ENCODE results near the gene CTRB1.
A peak's percentile ranks its signal among the peaks of the same experiment; 100 is the strongest.

The CTRB1 gene

DNA sequence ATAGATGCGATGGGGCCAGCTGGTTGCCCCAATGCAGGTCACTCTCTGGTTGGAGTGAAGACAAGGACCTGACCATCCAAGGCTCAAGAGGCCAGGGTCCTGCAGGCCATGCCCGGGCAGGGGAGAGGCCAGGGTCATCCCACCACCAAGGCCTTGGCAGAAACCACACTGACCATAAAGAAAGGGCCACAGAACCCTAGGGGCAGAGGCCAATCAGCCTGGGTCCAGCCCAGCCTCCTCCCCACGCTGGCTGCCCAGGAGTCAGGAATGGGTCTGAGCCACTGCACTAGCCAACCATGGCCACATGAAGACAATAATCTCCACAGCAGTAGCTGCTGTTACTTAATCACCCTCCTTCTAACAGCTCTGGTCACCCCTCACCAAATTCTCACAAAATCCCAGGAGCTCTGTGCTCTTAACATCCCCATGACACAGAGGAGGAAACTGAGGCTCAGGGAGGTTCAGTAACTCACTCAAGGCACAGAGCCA is 42.8 kb downstream of the CTRB1 start:
- Histone ChIP-seq H3K9me3 (no peaks in the 10 kb centered on the region), H3K4me1 (peaks cover 34% of the 10 kb centered on the region), H3K27me3 (no peaks in the 10 kb centered on the region), H3K4me3 (ENCODE audit: low read depth, low read length) (no peak overlapping the region), H3K36me3 (no peaks in the 10 kb centered on the region)
- DNase-seq = no peak
- TF ChIP-seq, protein P1, sequence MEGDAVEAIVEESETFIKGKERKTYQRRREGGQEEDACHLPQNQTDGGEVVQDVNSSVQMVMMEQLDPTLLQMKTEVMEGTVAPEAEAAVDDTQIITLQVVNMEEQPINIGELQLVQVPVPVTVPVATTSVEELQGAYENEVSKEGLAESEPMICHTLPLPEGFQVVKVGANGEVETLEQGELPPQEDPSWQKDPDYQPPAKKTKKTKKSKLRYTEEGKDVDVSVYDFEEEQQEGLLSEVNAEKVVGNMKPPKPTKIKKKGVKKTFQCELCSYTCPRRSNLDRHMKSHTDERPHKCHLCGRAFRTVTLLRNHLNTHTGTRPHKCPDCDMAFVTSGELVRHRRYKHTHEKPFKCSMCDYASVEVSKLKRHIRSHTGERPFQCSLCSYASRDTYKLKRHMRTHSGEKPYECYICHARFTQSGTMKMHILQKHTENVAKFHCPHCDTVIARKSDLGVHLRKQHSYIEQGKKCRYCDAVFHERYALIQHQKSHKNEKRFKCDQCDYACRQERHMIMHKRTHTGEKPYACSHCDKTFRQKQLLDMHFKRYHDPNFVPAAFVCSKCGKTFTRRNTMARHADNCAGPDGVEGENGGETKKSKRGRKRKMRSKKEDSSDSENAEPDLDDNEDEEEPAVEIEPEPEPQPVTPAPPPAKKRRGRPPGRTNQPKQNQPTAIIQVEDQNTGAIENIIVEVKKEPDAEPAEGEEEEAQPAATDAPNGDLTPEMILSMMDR (IDR thresholded peaks at IDR 0.05; ENCODE audit: low read depth, low read length) = no peak

DNA sequence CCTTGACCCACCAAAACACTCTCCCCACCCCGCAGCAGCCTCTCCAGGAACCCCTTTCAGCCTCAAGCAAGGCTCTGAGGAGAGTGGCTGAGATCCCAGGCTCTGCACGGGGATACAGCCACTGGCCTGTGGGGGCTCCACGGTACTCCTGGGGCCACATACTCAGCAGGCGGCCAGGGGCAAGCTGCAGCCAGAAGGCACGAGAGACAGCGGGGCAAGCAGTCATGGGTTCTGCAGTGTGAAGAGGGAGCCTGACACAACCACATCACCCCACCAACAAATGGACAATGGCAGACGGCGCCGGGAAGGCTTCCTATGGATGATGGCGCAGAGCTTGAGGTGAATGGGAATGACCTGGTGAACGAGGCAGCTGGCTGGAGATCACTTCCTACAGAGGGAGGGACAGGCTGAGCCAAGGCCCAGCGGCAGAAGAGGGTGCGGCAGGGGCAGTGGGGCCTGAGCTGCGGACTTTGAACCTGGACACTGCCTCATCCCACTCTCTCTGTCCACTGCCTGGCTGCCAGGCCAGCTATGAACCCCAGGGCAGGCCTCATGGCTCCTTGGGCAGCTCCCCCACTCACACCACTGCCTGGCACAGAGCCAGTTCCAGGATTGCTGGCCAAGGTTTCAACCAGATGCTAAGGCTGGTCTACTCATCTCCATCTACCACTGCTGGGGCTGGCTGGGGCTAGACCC is 43.5 kb downstream of the CTRB1 start:
- H3K36me3 ChIP-seq = no peaks in the 10 kb centered on the region
- peaks cover 29% of the 10 kb centered on the region for H3K4me1 ChIP-seq
- TF ChIP-seq, protein P1 (IDR thresholded peaks at IDR 0.05; ENCODE audit: low read depth, low read length) = no peak
- no peak overlapping the region for H3K4me3 ChIP-seq (ENCODE audit: low read depth, low read length)
- no peak for DNase-seq
- H3K27me3 ChIP-seq = no peaks in the 10 kb centered on the region
- H3K9me3 ChIP-seq = no peaks in the 10 kb centered on the region

DNA sequence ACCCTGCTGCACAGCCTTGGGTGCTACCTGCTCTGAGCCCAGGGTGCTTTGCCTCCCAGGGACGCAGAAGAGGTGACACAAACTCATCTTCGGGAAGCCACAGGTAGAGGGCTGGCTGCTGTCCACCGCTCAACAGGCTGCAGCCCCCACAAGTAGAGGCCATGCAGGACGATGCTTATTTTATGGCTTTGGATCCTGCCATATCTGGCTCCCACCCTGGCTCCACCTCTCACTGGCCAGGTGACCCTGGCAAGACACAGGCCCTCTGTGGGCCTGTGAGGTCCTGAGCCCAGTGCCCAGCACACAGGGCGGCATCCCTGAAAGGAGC is 44.0 kb downstream of the CTRB1 start:
- TF ChIP-seq, protein P1 (IDR thresholded peaks at IDR 0.05; ENCODE audit: low read depth, low read length) = no peak
- no peaks in the 10 kb centered on the region for H3K9me3 ChIP-seq
- H3K36me3 ChIP-seq = no peaks in the 10 kb centered on the region

DNA sequence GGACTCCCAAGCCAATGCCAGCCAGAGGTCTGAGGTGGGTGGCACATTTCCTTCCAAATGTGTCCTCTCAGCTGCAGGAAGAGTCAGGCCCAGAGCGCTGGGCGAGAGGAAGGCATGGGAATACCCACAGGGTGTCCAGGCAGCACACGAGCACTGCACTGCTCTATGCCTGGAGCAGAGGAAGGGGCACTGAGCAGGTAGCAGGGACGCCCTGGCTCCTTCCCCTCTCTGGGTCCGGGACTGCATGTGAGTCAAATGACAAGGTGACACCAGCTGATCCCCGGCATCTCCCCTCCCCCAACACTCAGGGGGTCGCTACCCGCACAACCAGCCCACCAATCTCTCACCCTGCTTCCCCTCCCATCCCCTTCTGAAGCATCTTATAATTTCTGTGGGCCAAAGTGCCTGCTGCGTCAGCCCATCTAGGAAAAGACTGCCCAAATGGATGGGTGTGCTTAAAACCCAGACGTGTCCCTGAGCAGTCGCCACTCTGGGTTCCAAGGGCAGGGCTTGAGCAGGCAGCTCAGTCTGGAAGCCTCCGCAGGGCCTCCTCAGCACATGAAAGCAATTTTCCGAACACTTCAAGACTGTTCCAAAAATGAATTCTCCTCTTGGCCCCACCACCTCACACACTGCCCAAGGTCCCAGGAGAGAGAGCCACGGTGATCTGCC is 44.6 kb downstream of the CTRB1 start:
- Histone ChIP-seq H3K4me3 (ENCODE audit: low read depth, low read length) (no peak overlapping the region), H3K4me1 (peaks cover 23% of the 10 kb centered on the region)
- no peak for DNase-seq

More for the DNA sequence above, 44.0 kb downstream of the CTRB1 start:
- H3K4me3 ChIP-seq (ENCODE audit: low read depth, low read length) = no peak overlapping the region
- H3K4me1 ChIP-seq = peaks cover 28% of the 10 kb centered on the region
- DNase-seq = no peak
- no peaks in the 10 kb centered on the region for H3K27me3 ChIP-seq

DNA sequence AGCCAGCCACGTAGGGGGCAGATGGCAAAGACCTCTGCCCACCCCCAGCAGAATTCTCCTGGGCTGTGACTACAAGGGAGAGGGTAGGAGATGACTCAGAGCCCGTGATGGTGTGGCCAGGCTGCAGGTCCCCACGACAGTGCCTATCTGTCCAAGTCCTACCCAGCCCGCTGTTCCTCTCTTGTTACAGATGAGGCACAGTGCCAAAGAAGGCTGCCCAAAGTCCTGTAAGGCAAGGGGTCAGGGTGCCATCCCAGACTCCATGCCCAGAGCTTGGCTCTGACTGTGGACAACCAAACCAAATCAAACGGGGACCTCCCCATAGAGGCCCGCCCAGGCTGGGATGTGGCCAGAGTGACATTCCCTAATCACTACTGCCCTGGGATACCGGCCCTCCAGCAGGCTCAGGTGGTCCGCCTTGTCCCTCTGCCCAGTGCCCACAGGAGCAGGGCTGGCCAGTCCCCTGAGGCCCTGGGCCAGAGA is 45.2 kb downstream of the CTRB1 start:
- TF ChIP-seq, protein P1 (IDR thresholded peaks at IDR 0.05; ENCODE audit: low read depth, low read length) = no peak
- H3K4me1 ChIP-seq = peaks cover 23% of the 10 kb centered on the region
- peak overlapping the region; percentile 95 for H3K4me3 ChIP-seq (ENCODE audit: low read depth, low read length)
- DNase-seq = no peak
- H3K27me3 ChIP-seq = no peaks in the 10 kb centered on the region
- no peaks in the 10 kb centered on the region for H3K36me3 ChIP-seq
- H3K9me3 ChIP-seq = no peaks in the 10 kb centered on the region

More for the DNA sequence above, 44.6 kb downstream of the CTRB1 start:
- Histone ChIP-seq H3K27me3 (no peaks in the 10 kb centered on the region), H3K9me3 (no peaks in the 10 kb centered on the region), H3K36me3 (no peaks in the 10 kb centered on the region)
- TF ChIP-seq, protein P1 (IDR thresholded peaks at IDR 0.05; ENCODE audit: low read depth, low read length) = no peak

All from BE2C (cell line).